Esophagus squamous epithelium (tissue), 5 donors: ENCODE data around the gene PRPSAP2. TPM values are rescaled to one million over a fixed set of nuclear protein-coding genes. Genes with fewer than 3 reads are reported as not detected.

ENCODE experiments used
- DNase-seq: peaks from one replicate; lab custom pipeline; 2025; lab: John Stamatoyannopoulos, UW
- H3K27ac ChIP-seq, 4 donors: fragments of 200-600 bp; sonication (generic); one replicate each; pipeline ENCODE4 v1.5.1; 2016 to 2019; ENCODE audit warnings: mild to moderate bottlenecking in 1 of 4
- H3K27me3 ChIP-seq, 4 donors: fragments of 200-600 bp; sonication (generic); 1 replicate in 3 of 4; 2 replicates in 1 of 4; pipeline versions ENCODE4 v1.5.1 to v1.6.0; 2017 to 2021; ENCODE audit warnings: antibody characterized with exemption in 1 of 4
- H3K36me3 ChIP-seq, 3 donors: fragments of 200-600 bp; sonication (generic); one replicate each; pipeline ENCODE4 v1.5.1; 2016 to 2019
- H3K4me1 ChIP-seq, 3 donors: fragments of 200-600 bp; sonication (generic); one replicate each; pipeline ENCODE4 v1.5.1; 2017 to 2019
- H3K4me3 ChIP-seq, 4 donors: fragments of 200-600 bp; sonication (generic); 1 replicate in 3 of 4; 2 replicates in 1 of 4; pipeline ENCODE4 v1.5.1; 2016 to 2019; ENCODE audit warnings: mild to moderate bottlenecking in 2 of 4, moderate library complexity in 1 of 4
- H3K9me3 ChIP-seq, 3 donors: fragments of 200-600 bp; sonication (generic); one replicate each; pipeline ENCODE4 v1.5.1; 2016 to 2019
- CTCF ChIP-seq, 6 experiments: fragments of 450-650 bp in 4 of 6; fragments of 200-600 bp in 2 of 6; sonication (generic) in 2 of 6; IDR thresholded peaks; one replicate each; pipeline ENCODE4 v1.5.1; 2016 to 2019; ENCODE audit warnings: antibody characterized with exemption in 6 of 6, mild to moderate bottlenecking in 4 of 6, moderate library complexity in 4 of 6
- POLR2A ChIP-seq, 4 donors: fragments of 450-650 bp; IDR thresholded peaks; one replicate each; pipeline ENCODE4 v1.6.1; 2017; ENCODE audit warnings: antibody characterized with exemption in 4 of 4, mild to moderate bottlenecking in 4 of 4, moderate library complexity in 3 of 4
- WGBS, 2 donors: methylation state at CpG; one replicate each; pipeline ENCODE4 v1.1.5; 2018; 5-methylcytosine and 5-hydroxymethylcytosine counted together
- intact Hi-C: fragments of 100-400 bp; cut with DNase I; formaldehyde crosslinking; loops from one replicate; pipeline ENCODE4 v1.15.0; 2022
- total RNA-seq, 4 donors: library from RNA; depleted of rRNA; stranded (reverse); fragments of >200 nt; gene quantifications; one replicate each; pipeline ENCODE4 v1.1.0, GENCODE V29; 2016
- donor health status: DM: yes; HTN: yes; CAD: no.

PRPSAP2 gene
- total RNA-seq, 4 donors from 2014 or later: 26.5 to 33.2 (median 28.6) TPM

GRCh38 chr17:18965530-18966236, 107.8 kb downstream of the PRPSAP2 start:
- intact Hi-C loops: no loop called here
- no peaks in the 10 kb centered on the region for H3K27me3 ChIP-seq
- H3K4me1 ChIP-seq: peaks cover 31 to 47% (median 33%) of the 10 kb centered on the region in 3 donors
- DNase-seq: no peak
- no peaks in the 10 kb centered on the region for H3K9me3 ChIP-seq
- H3K36me3 ChIP-seq: peaks cover under 1 to 14% (median 6%) of the 10 kb centered on the region in 3 donors
- H3K27ac ChIP-seq: no peak overlapping the region
- TF ChIP-seq POLR2A (IDR thresholded peaks at IDR 0.05) (no peak), CTCF (IDR thresholded peaks at IDR 0.05) (no peak)
- WGBS, 2 donors: 60 to 65% methylated on average over 1 to 6 of the region's 14 CpGs
- no peak overlapping the region for H3K4me3 ChIP-seq

- H3K4me3 ChIP-seq: no peak overlapping the region
- WGBS, 2 donors: 64 to 72% methylated on average over 7 to 9 of the region's 19 CpGs
- H3K27ac ChIP-seq: peak overlapping the region; percentile 44 to 88 (median 82)
- H3K27me3 ChIP-seq: no peaks in the 10 kb centered on the region
- no peaks in the 10 kb centered on the region for H3K9me3 ChIP-seq
- no peak for DNase-seq
- peaks cover 24 to 47% (median 31%) of the 10 kb centered on the region in 3 donors for H3K4me1 ChIP-seq
- H3K36me3 ChIP-seq: peaks cover 8 to 26% (median 20%) of the 10 kb centered on the region in 3 donors
- TF ChIP-seq CTCF (IDR thresholded peaks at IDR 0.05) (no peak), POLR2A (IDR thresholded peaks at IDR 0.05) (no peak)
- intact Hi-C loops: no loop called here
These were observed 109.1 kb downstream of the PRPSAP2 start for GRCh38 chr17:18966831-18967624.

- no peaks in the 10 kb centered on the region for H3K9me3 ChIP-seq
- no peak overlapping the region for H3K4me3 ChIP-seq
- no peak for TF ChIP-seq CTCF (IDR thresholded peaks at IDR 0.05)
- peak in 1 of 4 donors; percentile 26 for TF ChIP-seq POLR2A (IDR thresholded peaks at IDR 0.05)
- no peak for DNase-seq
- intact Hi-C loops: no loop called here
- whole genome bisulfite sequencing, 2 donors: 40% methylated on average over 1 of the region's 4 CpGs; no CpG with 5 or more reads in 1 of the 2 donors
- H3K36me3 ChIP-seq: peaks cover 8 to 32% (median 29%) of the 10 kb centered on the region in 3 donors
- H3K27ac ChIP-seq: peak overlapping the region; percentile 66 to 88 (median 82)
- H3K4me1 ChIP-seq: peaks cover 24 to 47% (median 31%) of the 10 kb centered on the region in 3 donors
- H3K27me3 ChIP-seq: no peaks in the 10 kb centered on the region
These were observed 110.0 kb downstream of the PRPSAP2 start for GRCh38 chr17:18967916-18968315.

- intact Hi-C loops: no loop called here
- TF ChIP-seq CTCF (IDR thresholded peaks at IDR 0.05) (no peak), POLR2A (IDR thresholded peaks at IDR 0.05) (no peak)
- Histone ChIP-seq H3K4me1 (peaks cover 24 to 47% (median 31%) of the 10 kb centered on the region in 3 donors), H3K4me3 (no peak overlapping the region), H3K27ac (peak overlapping the region; percentile 66 to 88 (median 82)), H3K9me3 (no peaks in the 10 kb centered on the region), H3K36me3 (peaks cover 8 to 33% (median 33%) of the 10 kb centered on the region in 3 donors), H3K27me3 (no peaks in the 10 kb centered on the region)
- 60% methylated on average over 2 of the region's 4 CpGs; no CpG with 5 or more reads in 1 of the 2 donors for WGBS, 2 donors
- no peak for DNase-seq
These were observed 110.4 kb downstream of the PRPSAP2 start for GRCh38 chr17:18968345-18968744.
